ENCODE measurements around the gene RCCD1. TPM values are rescaled to one million over a fixed set of nuclear protein-coding genes. Genes with fewer than 3 reads are reported as not detected.

The RCCD1 gene
- total RNA-seq, 1 experiment from 2014 or later = 22.8 TPM

DNA sequence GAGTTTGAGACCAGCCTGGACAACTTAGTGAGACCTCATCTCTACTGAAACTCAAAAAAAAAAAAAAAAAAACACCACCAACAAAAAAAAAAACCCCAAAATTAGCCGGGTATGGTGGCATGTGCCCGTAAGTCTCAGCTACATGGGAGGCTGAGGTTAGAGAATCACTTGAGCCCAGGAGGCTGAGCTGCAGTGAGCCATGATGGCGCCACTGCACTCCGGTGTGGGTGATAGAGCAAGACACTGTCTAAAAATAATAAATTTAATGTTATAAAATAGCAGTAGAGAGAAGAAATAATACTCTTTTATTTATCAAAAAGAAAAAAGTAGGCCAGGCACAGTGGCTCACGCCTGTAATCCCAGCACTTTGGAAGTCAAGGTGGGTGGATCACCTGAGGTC is 17.4 kb downstream of the RCCD1 start:
- Histone ChIP-seq H3K27me3 (ENCODE audit: insufficient read depth, low read length) (no peaks in the 10 kb centered on the region), H3K9ac (ENCODE audit: extremely low read depth, insufficient read length, low read length) (no peak overlapping the region), H2BK12ac (ENCODE audit: insufficient read length, low read depth, low read length) (no peak overlapping the region), H3K23ac (ENCODE audit: insufficient read length, low read depth, low read length) (no peak overlapping the region), H3K27ac (ENCODE audit: insufficient read length, low read depth, low read length) (no peak overlapping the region), H3K4ac (ENCODE audit: low read depth, low read length) (no peak overlapping the region), H3K9me3 (ENCODE audit: control insufficient read depth, low read depth, low read length) (no peaks in the 10 kb centered on the region), H3K79me2 (ENCODE audit: insufficient read depth, low read length) (no peaks in the 10 kb centered on the region), H4K20me1 (ENCODE audit: control insufficient read depth, insufficient read depth, insufficient read length) (no peaks in the 10 kb centered on the region), H3K79me1 (ENCODE audit: insufficient read depth, low read depth, low read length, poor library complexity, severe bottlenecking) (peaks cover 2% of the 10 kb centered on the region), H3K56ac (ENCODE audit: insufficient read length, low read depth, low read length) (no peak overlapping the region), H2AFZ (ENCODE audit: low read length) (no peak overlapping the region), H3K23me2 (ENCODE audit: insufficient read length, low read depth, low read length, poor library complexity, severe bottlenecking) (no peaks in the 10 kb centered on the region), H2BK15ac (ENCODE audit: low read depth, low read length) (no peak overlapping the region), H2BK5ac (ENCODE audit: insufficient read length, low read length) (no peak overlapping the region), H3K4me2 (ENCODE audit: insufficient read depth, insufficient read length, low read length) (no peak overlapping the region), H3K4me1 (ENCODE audit: insufficient read depth, low read length) (no peaks in the 10 kb centered on the region), H4K5ac (ENCODE audit: insufficient read length, low read depth, low read length) (no peak overlapping the region), H3K14ac (ENCODE audit: insufficient read depth, low read length) (no peak overlapping the region), H2BK20ac (ENCODE audit: low read depth, low read length, poor library complexity, severe bottlenecking) (no peak overlapping the region), H3T11ph (ENCODE audit: low read length) (no peak overlapping the region), H2AK5ac (ENCODE audit: insufficient read length, low read length) (no peak overlapping the region), H4K91ac (ENCODE audit: insufficient read length, low read depth, low read length) (no peak overlapping the region), H4K8ac (replicated peaks; ENCODE audit: insufficient read length, low read depth, low read length) (no peak overlapping the region), H3K18ac (ENCODE audit: insufficient read length, low read depth, low read length) (no peak overlapping the region), H2BK120ac (ENCODE audit: low read depth, low read length, poor library complexity, severe bottlenecking) (no peak overlapping the region)
- Mint-ChIP-seq H3K9me3 (no peaks in the 10 kb centered on the region), H3K36me3 (ENCODE audit: insufficient read depth in 1 of 3, low read depth in 3 of 3) (peaks cover 54 to 87% (median 83%) of the 10 kb centered on the region in 3 experiments; a peak in 6 of 7 replicates), H3K4me3 (no peak overlapping the region), H3K4me1 (no peaks in the 10 kb centered on the region), H3K27me3 (ENCODE audit: low read depth) (no peaks in the 10 kb centered on the region), H3K27ac (no peak overlapping the region)
- DNase-seq = no peak
- TF ChIP-seq, protein P1, sequence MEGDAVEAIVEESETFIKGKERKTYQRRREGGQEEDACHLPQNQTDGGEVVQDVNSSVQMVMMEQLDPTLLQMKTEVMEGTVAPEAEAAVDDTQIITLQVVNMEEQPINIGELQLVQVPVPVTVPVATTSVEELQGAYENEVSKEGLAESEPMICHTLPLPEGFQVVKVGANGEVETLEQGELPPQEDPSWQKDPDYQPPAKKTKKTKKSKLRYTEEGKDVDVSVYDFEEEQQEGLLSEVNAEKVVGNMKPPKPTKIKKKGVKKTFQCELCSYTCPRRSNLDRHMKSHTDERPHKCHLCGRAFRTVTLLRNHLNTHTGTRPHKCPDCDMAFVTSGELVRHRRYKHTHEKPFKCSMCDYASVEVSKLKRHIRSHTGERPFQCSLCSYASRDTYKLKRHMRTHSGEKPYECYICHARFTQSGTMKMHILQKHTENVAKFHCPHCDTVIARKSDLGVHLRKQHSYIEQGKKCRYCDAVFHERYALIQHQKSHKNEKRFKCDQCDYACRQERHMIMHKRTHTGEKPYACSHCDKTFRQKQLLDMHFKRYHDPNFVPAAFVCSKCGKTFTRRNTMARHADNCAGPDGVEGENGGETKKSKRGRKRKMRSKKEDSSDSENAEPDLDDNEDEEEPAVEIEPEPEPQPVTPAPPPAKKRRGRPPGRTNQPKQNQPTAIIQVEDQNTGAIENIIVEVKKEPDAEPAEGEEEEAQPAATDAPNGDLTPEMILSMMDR (conservative IDR thresholded peaks at IDR 0.05) = no peak
- WGBS (ENCODE audit: extremely low coverage, insufficient read length, low lambda C conversion rate) = no CpG with 5 or more reads among the region's 5 CpGs

Data from H9 (cell line).